ENCODE results near the gene STARD6. TPM values are rescaled to one million over a fixed set of nuclear protein-coding genes. Genes with fewer than 3 reads are reported as not detected.

Gene STARD6
- polyA plus RNA-seq, 1 of the 3 experiments (the other 2 are of a cell fraction), result not detected

DNA sequence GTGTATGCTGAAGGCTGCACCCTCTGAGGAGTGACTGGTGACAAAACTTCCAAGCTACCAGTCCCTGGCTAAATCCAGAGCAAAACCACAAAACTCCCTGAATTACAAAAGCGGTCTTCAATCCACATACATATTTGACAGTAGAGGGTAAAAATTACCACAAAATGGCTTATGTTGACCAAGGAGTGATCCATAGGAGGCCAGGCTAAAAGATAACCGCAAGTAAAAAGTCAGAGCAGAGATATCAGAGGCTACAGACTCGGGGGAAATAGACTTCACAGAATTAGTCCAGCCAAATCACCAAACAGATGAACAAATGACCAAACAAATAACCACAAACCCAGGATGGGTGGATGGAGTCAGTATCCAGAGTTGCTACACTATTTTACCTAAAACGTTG lies 19.4 kb downstream of the STARD6 start:
- no peak for DNase-seq
- no peak for TF ChIP-seq POLR2AphosphoS5 (IDR thresholded peaks at IDR 0.05; ENCODE audit: low read depth, low read length)
- no peak for TF ChIP-seq NFIC (IDR thresholded peaks at IDR 0.05; ENCODE audit: borderline replicate concordance)
- TF ChIP-seq, protein P1, sequence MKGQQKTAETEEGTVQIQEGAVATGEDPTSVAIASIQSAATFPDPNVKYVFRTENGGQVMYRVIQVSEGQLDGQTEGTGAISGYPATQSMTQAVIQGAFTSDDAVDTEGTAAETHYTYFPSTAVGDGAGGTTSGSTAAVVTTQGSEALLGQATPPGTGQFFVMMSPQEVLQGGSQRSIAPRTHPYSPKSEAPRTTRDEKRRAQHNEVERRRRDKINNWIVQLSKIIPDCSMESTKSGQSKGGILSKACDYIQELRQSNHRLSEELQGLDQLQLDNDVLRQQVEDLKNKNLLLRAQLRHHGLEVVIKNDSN (IDR thresholded peaks at IDR 0.05; ENCODE audit: borderline replicate concordance, low read depth), result no peak
- TF ChIP-seq, protein P2, sequence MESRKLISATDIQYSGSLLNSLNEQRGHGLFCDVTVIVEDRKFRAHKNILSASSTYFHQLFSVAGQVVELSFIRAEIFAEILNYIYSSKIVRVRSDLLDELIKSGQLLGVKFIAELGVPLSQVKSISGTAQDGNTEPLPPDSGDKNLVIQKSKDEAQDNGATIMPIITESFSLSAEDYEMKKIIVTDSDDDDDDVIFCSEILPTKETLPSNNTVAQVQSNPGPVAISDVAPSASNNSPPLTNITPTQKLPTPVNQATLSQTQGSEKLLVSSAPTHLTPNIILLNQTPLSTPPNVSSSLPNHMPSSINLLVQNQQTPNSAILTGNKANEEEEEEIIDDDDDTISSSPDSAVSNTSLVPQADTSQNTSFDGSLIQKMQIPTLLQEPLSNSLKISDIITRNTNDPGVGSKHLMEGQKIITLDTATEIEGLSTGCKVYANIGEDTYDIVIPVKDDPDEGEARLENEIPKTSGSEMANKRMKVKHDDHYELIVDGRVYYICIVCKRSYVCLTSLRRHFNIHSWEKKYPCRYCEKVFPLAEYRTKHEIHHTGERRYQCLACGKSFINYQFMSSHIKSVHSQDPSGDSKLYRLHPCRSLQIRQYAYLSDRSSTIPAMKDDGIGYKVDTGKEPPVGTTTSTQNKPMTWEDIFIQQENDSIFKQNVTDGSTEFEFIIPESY (IDR thresholded peaks at IDR 0.05; ENCODE audit: borderline replicate concordance, low read depth), result no peak
- TF ChIP-seq, protein P3, sequence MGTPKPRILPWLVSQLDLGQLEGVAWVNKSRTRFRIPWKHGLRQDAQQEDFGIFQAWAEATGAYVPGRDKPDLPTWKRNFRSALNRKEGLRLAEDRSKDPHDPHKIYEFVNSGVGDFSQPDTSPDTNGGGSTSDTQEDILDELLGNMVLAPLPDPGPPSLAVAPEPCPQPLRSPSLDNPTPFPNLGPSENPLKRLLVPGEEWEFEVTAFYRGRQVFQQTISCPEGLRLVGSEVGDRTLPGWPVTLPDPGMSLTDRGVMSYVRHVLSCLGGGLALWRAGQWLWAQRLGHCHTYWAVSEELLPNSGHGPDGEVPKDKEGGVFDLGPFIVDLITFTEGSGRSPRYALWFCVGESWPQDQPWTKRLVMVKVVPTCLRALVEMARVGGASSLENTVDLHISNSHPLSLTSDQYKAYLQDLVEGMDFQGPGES (IDR thresholded peaks at IDR 0.05; ENCODE audit: low read depth, low read length), result no peak
- TF ChIP-seq, protein P4, sequence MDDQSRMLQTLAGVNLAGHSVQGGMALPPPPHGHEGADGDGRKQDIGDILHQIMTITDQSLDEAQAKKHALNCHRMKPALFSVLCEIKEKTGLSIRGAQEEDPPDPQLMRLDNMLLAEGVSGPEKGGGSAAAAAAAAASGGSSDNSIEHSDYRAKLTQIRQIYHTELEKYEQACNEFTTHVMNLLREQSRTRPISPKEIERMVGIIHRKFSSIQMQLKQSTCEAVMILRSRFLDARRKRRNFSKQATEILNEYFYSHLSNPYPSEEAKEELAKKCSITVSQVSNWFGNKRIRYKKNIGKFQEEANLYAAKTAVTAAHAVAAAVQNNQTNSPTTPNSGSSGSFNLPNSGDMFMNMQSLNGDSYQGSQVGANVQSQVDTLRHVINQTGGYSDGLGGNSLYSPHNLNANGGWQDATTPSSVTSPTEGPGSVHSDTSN (IDR thresholded peaks at IDR 0.05), result no peak
- TF ChIP-seq, protein P5, sequence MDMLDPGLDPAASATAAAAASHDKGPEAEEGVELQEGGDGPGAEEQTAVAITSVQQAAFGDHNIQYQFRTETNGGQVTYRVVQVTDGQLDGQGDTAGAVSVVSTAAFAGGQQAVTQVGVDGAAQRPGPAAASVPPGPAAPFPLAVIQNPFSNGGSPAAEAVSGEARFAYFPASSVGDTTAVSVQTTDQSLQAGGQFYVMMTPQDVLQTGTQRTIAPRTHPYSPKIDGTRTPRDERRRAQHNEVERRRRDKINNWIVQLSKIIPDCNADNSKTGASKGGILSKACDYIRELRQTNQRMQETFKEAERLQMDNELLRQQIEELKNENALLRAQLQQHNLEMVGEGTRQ (IDR thresholded peaks at IDR 0.05; ENCODE audit: borderline replicate concordance, low read depth, low read length), result no peak
- no peak for TF ChIP-seq RAD21 (IDR thresholded peaks at IDR 0.05; ENCODE audit: low read length)
- no peak for TF ChIP-seq RFX5 (IDR thresholded peaks at IDR 0.05; ENCODE audit: low read length)
- TF ChIP-seq, protein P6, sequence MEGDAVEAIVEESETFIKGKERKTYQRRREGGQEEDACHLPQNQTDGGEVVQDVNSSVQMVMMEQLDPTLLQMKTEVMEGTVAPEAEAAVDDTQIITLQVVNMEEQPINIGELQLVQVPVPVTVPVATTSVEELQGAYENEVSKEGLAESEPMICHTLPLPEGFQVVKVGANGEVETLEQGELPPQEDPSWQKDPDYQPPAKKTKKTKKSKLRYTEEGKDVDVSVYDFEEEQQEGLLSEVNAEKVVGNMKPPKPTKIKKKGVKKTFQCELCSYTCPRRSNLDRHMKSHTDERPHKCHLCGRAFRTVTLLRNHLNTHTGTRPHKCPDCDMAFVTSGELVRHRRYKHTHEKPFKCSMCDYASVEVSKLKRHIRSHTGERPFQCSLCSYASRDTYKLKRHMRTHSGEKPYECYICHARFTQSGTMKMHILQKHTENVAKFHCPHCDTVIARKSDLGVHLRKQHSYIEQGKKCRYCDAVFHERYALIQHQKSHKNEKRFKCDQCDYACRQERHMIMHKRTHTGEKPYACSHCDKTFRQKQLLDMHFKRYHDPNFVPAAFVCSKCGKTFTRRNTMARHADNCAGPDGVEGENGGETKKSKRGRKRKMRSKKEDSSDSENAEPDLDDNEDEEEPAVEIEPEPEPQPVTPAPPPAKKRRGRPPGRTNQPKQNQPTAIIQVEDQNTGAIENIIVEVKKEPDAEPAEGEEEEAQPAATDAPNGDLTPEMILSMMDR (IDR thresholded peaks at IDR 0.05), result no peak
- TF ChIP-seq EP300 (IDR thresholded peaks at IDR 0.05; ENCODE audit: borderline replicate concordance in 1 of 2, low read depth in 1 of 2, low read length in 1 of 2), result no peak
- no peak for TF ChIP-seq TCF12 (IDR thresholded peaks at IDR 0.05)
- TF ChIP-seq NRF1 (IDR thresholded peaks at IDR 0.05; ENCODE audit: low read depth, low read length), result no peak
- TF ChIP-seq ELF1 (IDR thresholded peaks at IDR 0.05), result no peak
- TF ChIP-seq FOSL2 (IDR thresholded peaks at IDR 0.05; ENCODE audit: borderline replicate concordance, low read depth), result no peak
- no peak for TF ChIP-seq SMC3 (IDR thresholded peaks at IDR 0.05; ENCODE audit: low read depth, low read length)
- TF ChIP-seq JUND (IDR thresholded peaks at IDR 0.05), result no peak
- no peak for TF ChIP-seq SIN3A (IDR thresholded peaks at IDR 0.05; ENCODE audit: borderline replicate concordance, low read depth, low read length)
- H3K36me3 ChIP-seq (replicated peaks in 1 of 2; ENCODE audit: control insufficient read depth in 1 of 2, insufficient read depth in 2 of 2, low read length in 1 of 2), result no peaks in the 10 kb centered on the region
- no peaks in the 10 kb centered on the region for H3K4me1 ChIP-seq (ENCODE audit: control insufficient read depth in 1 of 2, insufficient read depth in 2 of 2, low read depth in 1 of 2, low read length in 1 of 2)
- no peak overlapping the region for H3K4me2 ChIP-seq
- WGBS (ENCODE audit: low lambda C conversion rate), result 63% methylated on average over 4 of the region's 4 CpGs
- no peaks in the 10 kb centered on the region for H3K27me3 ChIP-seq (ENCODE audit: insufficient read depth)
- H4K20me1 ChIP-seq (ENCODE audit: insufficient read depth), result no peaks in the 10 kb centered on the region
- H3K27ac ChIP-seq (ENCODE audit: low read depth in 2 of 2, low read length in 1 of 2), result no peak overlapping the region
- ChIA-PET POLR2A (no interaction called here), CTCF (interaction anchor here (0.6 to 1.5 kb wide), 2 partner anchors 20 to 22 kb away, joined by 3 read pairs; no protein-coding TSS in a partner anchor)
- no peaks in the 10 kb centered on the region for H3K79me2 ChIP-seq (ENCODE audit: insufficient read depth)
- H3K9ac ChIP-seq, result no peak overlapping the region
- no peak overlapping the region for H2AFZ ChIP-seq (ENCODE audit: low read depth)
- no peaks in the 10 kb centered on the region for H3F3A ChIP-seq (replicated peaks; ENCODE audit: insufficient read depth)
- H3K4me3 ChIP-seq (ENCODE audit: low read depth in 2 of 2, low read length in 1 of 2), result no peak overlapping the region
- no peaks in the 10 kb centered on the region for H3K9me2 ChIP-seq
- H3K9me3 ChIP-seq, result no peaks in the 10 kb centered on the region; the same call in 1 of the 2 replicates

All from SK-N-SH (cell line).